ENCODE measurements around the gene GINS1.

GINS1 gene

DNA sequence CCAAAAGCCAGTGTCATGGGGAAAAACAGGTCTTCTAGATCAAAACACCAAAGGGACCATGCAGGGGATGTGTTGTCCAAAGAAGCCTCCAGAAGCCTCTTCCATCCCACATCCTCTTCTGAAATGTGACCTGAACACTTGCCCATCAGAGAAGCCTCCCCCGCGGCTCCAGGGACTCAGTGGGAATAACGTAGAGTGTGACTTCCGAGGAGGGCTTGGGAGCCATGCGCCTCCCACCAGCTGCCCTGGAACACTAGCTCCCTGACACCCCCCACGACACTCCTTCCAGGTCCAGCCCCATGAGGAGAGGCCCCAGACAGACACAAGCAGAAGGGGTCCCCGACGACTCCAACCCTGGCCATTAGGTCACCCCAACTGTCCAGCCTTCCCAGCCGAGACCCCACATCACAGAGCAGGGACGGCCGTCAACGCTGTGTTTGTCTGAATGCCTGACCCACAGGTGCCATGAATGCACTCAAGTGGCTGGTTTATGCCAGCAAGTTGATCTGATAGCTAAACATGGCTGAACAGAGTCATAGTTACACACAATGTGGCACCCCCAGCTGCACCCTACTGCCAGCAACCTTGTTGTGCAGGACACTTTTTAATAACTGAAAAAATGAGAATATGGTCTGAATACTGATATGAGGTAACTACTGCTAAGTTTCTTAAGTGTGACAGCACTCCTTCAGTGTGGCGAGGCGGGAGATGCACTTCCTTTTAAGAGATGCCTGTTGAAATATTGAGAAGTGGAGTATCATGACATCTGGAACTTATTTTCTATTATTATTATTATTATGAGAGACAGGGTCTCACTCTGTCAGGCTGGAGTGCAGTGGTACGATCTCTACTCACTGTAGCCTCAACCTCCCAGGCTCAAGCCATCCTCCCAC, 58.0 kb downstream of the GINS1 start:
- no peak overlapping the region for H3K4me2 ChIP-seq (ENCODE audit: low read length)
- no peak overlapping the region for H3K4ac ChIP-seq (ENCODE audit: low read depth, low read length)
- H3K18ac ChIP-seq (ENCODE audit: low read length): no peak overlapping the region
- H3K27me3 ChIP-seq (ENCODE audit: insufficient read depth, low read length): no peaks in the 10 kb centered on the region
- no peak overlapping the region for H4K91ac ChIP-seq (ENCODE audit: low read depth, low read length)
- H3K9ac ChIP-seq (ENCODE audit: low read length): no peak overlapping the region
- H2BK12ac ChIP-seq (ENCODE audit: low read length): no peak overlapping the region
- no peaks in the 10 kb centered on the region for H3K9me3 ChIP-seq (ENCODE audit: insufficient read depth, low read depth, low read length)
- peaks cover 62 to 77% of the 10 kb centered on the region in 2 experiments for H3K36me3 ChIP-seq (ENCODE audit: control insufficient read depth in 1 of 2, insufficient read depth in 2 of 2, low read length in 2 of 2)
- H3K4me1 ChIP-seq (ENCODE audit: control insufficient read depth in 1 of 2, insufficient read depth in 2 of 2, low read length in 2 of 2): no peaks in the 10 kb centered on the region
- no peak overlapping the region for H2AK5ac ChIP-seq (ENCODE audit: low read length)
- WGBS (ENCODE audit: extremely low coverage, insufficient coverage, insufficient read length): no CpG with 5 or more reads among the region's 15 CpGs
- no peak overlapping the region for H3K4me3 ChIP-seq (ENCODE audit: low read depth, low read length)
- H2BK120ac ChIP-seq (ENCODE audit: insufficient read depth, low read length, poor library complexity): no peak overlapping the region
- H4K12ac ChIP-seq (ENCODE audit: low read depth, low read length): no peak overlapping the region
- no peak overlapping the region for H3K27ac ChIP-seq (ENCODE audit: low read depth, low read length)
- H4K8ac ChIP-seq (ENCODE audit: low read depth, low read length): no peak overlapping the region
- H3K79me1 ChIP-seq (ENCODE audit: low read length): no peaks in the 10 kb centered on the region
- no peak overlapping the region for H2AFZ ChIP-seq (ENCODE audit: insufficient read depth, low read length, poor library complexity)
- no peak overlapping the region for H2BK5ac ChIP-seq (ENCODE audit: low read depth, low read length, poor library complexity)
- no peak for DNase-seq
- no peaks in the 10 kb centered on the region for H3K79me2 ChIP-seq (ENCODE audit: control insufficient read depth, insufficient read depth, low read length, poor library complexity)
- H3K23ac ChIP-seq (ENCODE audit: low read length): no peak overlapping the region
- no peak overlapping the region for H3K14ac ChIP-seq (ENCODE audit: low read length)

GRCh38 chr20:25466846-25467245, 59.4 kb downstream of the GINS1 start:
- WGBS (ENCODE audit: extremely low coverage, insufficient coverage, insufficient read length): no CpG with 5 or more reads among the region's 7 CpGs
- no peak for DNase-seq
- no peak overlapping the region for H3K9ac ChIP-seq (ENCODE audit: low read length)
- H4K8ac ChIP-seq (ENCODE audit: low read depth, low read length): no peak overlapping the region
- no peaks in the 10 kb centered on the region for H3K27me3 ChIP-seq (ENCODE audit: insufficient read depth, low read length)
- no peak overlapping the region for H3K27ac ChIP-seq (ENCODE audit: low read depth, low read length)
- no peak overlapping the region for H3K4me2 ChIP-seq (ENCODE audit: low read length)
- no peaks in the 10 kb centered on the region for H3K79me2 ChIP-seq (ENCODE audit: control insufficient read depth, insufficient read depth, low read length, poor library complexity)
- no peak overlapping the region for H4K12ac ChIP-seq (ENCODE audit: low read depth, low read length)
- H3K18ac ChIP-seq (ENCODE audit: low read length): no peak overlapping the region
- H3K4me1 ChIP-seq (ENCODE audit: control insufficient read depth in 1 of 2, insufficient read depth in 2 of 2, low read length in 2 of 2): no peaks in the 10 kb centered on the region
- H2BK12ac ChIP-seq (ENCODE audit: low read length): no peak overlapping the region
- H2AFZ ChIP-seq (ENCODE audit: insufficient read depth, low read length, poor library complexity): no peak overlapping the region
- no peak overlapping the region for H3K4ac ChIP-seq (ENCODE audit: low read depth, low read length)
- no peak overlapping the region for H2AK5ac ChIP-seq (ENCODE audit: low read length)
- H2BK5ac ChIP-seq (ENCODE audit: low read depth, low read length, poor library complexity): no peak overlapping the region
- H3K79me1 ChIP-seq (ENCODE audit: low read length): no peaks in the 10 kb centered on the region
- no peak overlapping the region for H2BK120ac ChIP-seq (ENCODE audit: insufficient read depth, low read length, poor library complexity)
- no peak overlapping the region for H3K4me3 ChIP-seq (ENCODE audit: low read depth, low read length)
- no peaks in the 10 kb centered on the region for H3K9me3 ChIP-seq (ENCODE audit: insufficient read depth, low read depth, low read length)
- H3K14ac ChIP-seq (ENCODE audit: low read length): no peak overlapping the region
- peaks cover 52 to 72% of the 10 kb centered on the region in 2 experiments for H3K36me3 ChIP-seq (ENCODE audit: control insufficient read depth in 1 of 2, insufficient read depth in 2 of 2, low read length in 2 of 2)
- H4K91ac ChIP-seq (ENCODE audit: low read depth, low read length): no peak overlapping the region
- no peak overlapping the region for H3K23ac ChIP-seq (ENCODE audit: low read length)

DNA sequence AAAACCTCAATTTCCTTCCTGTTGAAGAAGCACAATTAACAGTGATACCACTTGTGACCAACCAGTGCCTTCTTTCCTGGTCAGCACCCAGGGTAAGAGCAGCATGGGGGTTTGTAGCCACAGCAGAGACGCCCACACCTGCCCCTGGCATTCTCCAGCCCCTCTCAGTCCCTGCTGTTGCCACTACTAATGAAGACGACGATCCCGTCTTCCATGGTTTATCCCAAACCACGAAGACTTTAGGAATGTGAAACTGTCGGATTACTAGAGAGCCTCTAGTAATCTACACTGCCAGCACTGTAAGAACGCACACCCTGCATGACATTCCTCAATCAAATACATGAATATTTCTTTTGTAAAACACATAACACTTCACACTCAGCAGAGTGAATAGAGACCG, 60.0 kb downstream of the GINS1 start:
- H3K9me3 ChIP-seq (ENCODE audit: insufficient read depth, low read depth, low read length): no peaks in the 10 kb centered on the region
- no peak overlapping the region for H4K91ac ChIP-seq (ENCODE audit: low read depth, low read length)
- no peak overlapping the region for H3K27ac ChIP-seq (ENCODE audit: low read depth, low read length)
- no peaks in the 10 kb centered on the region for H3K27me3 ChIP-seq (ENCODE audit: insufficient read depth, low read length)
- no peak overlapping the region for H3K4me3 ChIP-seq (ENCODE audit: low read depth, low read length)
- H3K9ac ChIP-seq (ENCODE audit: low read length): no peak overlapping the region
- peaks cover 47 to 67% of the 10 kb centered on the region in 2 experiments for H3K36me3 ChIP-seq (ENCODE audit: control insufficient read depth in 1 of 2, insufficient read depth in 2 of 2, low read length in 2 of 2)
- H4K12ac ChIP-seq (ENCODE audit: low read depth, low read length): no peak overlapping the region
- H3K79me2 ChIP-seq (ENCODE audit: control insufficient read depth, insufficient read depth, low read length, poor library complexity): no peaks in the 10 kb centered on the region
- DNase-seq: peak in 1 of 2 donors; percentile 22
- no peak overlapping the region for H4K8ac ChIP-seq (ENCODE audit: low read depth, low read length)
- H2BK12ac ChIP-seq (ENCODE audit: low read length): no peak overlapping the region
- no peak overlapping the region for H3K18ac ChIP-seq (ENCODE audit: low read length)
- H3K4me2 ChIP-seq (ENCODE audit: low read length): no peak overlapping the region
- no peaks in the 10 kb centered on the region for H3K4me1 ChIP-seq (ENCODE audit: control insufficient read depth in 1 of 2, insufficient read depth in 2 of 2, low read length in 2 of 2)
- WGBS (ENCODE audit: extremely low coverage, insufficient coverage, insufficient read length): no CpG with 5 or more reads among the region's 8 CpGs
- no peak overlapping the region for H2AK5ac ChIP-seq (ENCODE audit: low read length)
- H2BK5ac ChIP-seq (ENCODE audit: low read depth, low read length, poor library complexity): no peak overlapping the region
- no peak overlapping the region for H3K23ac ChIP-seq (ENCODE audit: low read length)
- H3K14ac ChIP-seq (ENCODE audit: low read length): no peak overlapping the region
- H2AFZ ChIP-seq (ENCODE audit: insufficient read depth, low read length, poor library complexity): no peak overlapping the region
- H2BK120ac ChIP-seq (ENCODE audit: insufficient read depth, low read length, poor library complexity): no peak overlapping the region
- no peak overlapping the region for H3K4ac ChIP-seq (ENCODE audit: low read depth, low read length)
- H3K79me1 ChIP-seq (ENCODE audit: low read length): no peaks in the 10 kb centered on the region

DNA sequence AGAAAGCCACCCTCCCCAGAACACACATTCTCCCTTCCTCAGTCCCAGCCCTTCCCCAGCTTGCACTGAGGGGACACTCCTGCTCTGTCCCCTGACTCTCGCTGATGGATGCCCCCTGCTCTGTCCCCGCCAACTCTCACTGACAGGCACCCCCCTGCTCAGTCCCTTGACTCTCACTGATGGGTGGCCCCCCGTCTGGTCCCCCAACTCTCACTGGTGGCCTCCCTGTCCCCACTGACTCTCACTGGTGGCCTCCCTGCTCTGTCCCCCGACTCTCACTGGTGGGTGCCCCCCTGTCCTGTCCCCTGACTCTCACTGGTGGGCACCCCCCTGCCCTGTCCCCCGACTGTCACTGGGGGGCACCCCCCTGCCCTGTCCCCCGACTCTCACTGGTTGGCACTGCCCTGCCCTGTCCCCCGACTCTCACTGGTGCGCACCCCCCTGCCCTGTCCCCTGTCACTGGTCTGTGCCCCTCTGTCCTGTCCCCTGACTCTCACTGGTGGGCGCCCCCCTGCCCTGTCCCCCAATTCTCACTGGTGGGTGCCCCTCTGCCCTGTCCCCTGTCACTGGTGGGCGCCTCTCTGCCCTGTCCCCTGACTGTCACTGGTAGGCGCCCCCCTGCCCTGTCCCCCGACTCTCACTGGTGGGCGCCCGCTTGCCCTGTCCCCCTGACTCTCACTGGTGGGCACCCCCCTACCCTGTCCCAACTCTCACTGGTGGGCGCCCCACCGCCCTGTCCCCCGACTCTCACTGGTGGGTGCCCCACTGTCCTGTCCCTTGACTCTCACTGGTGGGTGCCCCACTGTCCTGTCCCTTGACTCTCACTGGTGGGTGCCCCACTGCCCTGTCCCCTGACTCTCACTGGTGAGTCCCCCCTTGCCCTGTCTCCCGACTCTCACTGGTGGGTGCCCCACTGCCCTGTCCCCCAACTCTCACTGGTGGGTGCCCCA, 60.9 kb downstream of the GINS1 start:
- Histone ChIP-seq H3K4ac (ENCODE audit: low read depth, low read length) (no peak overlapping the region), H2BK5ac (ENCODE audit: low read depth, low read length, poor library complexity) (no peak overlapping the region), H3K27me3 (ENCODE audit: insufficient read depth, low read length) (no peaks in the 10 kb centered on the region), H3K9ac (ENCODE audit: low read length) (no peak overlapping the region), H3K18ac (ENCODE audit: low read length) (no peak overlapping the region), H3K27ac (ENCODE audit: low read depth, low read length) (no peak overlapping the region), H3K4me3 (ENCODE audit: low read depth, low read length) (no peak overlapping the region), H2AFZ (ENCODE audit: insufficient read depth, low read length, poor library complexity) (no peak overlapping the region), H3K4me2 (ENCODE audit: low read length) (no peak overlapping the region), H3K36me3 (ENCODE audit: control insufficient read depth in 1 of 2, insufficient read depth in 2 of 2, low read length in 2 of 2) (peaks cover 46 to 62% of the 10 kb centered on the region in 2 experiments), H3K4me1 (ENCODE audit: control insufficient read depth in 1 of 2, insufficient read depth in 2 of 2, low read length in 2 of 2) (no peaks in the 10 kb centered on the region), H3K14ac (ENCODE audit: low read length) (no peak overlapping the region), H4K12ac (ENCODE audit: low read depth, low read length) (no peak overlapping the region), H3K79me1 (ENCODE audit: low read length) (no peaks in the 10 kb centered on the region), H3K79me2 (ENCODE audit: control insufficient read depth, insufficient read depth, low read length, poor library complexity) (no peaks in the 10 kb centered on the region), H2BK120ac (ENCODE audit: insufficient read depth, low read length, poor library complexity) (no peak overlapping the region), H2AK5ac (ENCODE audit: low read length) (no peak overlapping the region), H2BK12ac (ENCODE audit: low read length) (no peak overlapping the region), H4K8ac (ENCODE audit: low read depth, low read length) (no peak overlapping the region), H3K23ac (ENCODE audit: low read length) (no peak overlapping the region), H3K9me3 (ENCODE audit: insufficient read depth, low read depth, low read length) (no peaks in the 10 kb centered on the region), H4K91ac (ENCODE audit: low read depth, low read length) (no peak overlapping the region)
- WGBS (ENCODE audit: extremely low coverage, insufficient coverage, insufficient read length): no CpG with 5 or more reads among the region's 18 CpGs
- DNase-seq: no peak
